GM12874 (cell line): Measurements from ENCODE around the gene PIF1.

Experiments
- TF ChIP-seq, protein P1 (sequence below): IDR thresholded peaks from 2 replicates; pipeline ENCODE4 v1.5.1; 2011; ENCODE audit warnings: low read depth, mild to moderate bottlenecking, control low read depth, low read length, moderate library complexity; ENCODE audit not compliant: insufficient read depth

Gene PIF1

DNA sequence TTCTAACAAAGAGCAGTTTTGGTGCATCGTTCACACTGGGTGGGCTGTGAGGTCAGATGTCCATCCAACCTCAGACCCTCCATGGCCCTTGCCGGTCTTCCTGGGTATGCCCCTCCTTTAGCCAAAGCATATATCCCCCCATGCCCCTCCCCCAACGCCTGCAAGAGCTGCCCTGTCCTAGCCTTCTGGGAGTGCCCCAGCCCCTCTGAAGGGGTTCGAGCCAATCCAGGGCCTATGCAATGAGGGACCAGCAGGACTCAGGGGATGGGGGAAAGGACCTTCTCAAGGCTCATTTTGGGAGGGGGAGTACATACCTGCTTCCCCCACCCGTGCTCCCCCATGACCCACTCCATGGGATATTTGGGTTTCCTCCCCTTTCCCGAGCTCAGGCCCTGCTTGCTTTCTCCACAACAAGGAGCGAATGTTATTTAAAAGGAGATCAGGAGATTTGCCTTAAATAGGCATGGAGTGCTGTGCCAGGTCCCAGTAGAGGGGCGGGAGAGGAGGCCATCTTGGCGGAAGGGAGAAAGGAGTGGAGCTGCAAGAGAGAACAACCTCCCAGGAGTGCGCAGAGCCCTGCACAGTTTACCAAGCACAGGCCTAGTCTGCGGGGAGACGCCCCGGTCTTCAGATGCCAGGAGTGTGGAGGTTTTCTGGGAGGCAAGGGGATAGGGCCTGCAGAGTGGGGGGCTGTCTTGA lies 18.2 kb downstream of the PIF1 start:
- TF ChIP-seq, protein P1, sequence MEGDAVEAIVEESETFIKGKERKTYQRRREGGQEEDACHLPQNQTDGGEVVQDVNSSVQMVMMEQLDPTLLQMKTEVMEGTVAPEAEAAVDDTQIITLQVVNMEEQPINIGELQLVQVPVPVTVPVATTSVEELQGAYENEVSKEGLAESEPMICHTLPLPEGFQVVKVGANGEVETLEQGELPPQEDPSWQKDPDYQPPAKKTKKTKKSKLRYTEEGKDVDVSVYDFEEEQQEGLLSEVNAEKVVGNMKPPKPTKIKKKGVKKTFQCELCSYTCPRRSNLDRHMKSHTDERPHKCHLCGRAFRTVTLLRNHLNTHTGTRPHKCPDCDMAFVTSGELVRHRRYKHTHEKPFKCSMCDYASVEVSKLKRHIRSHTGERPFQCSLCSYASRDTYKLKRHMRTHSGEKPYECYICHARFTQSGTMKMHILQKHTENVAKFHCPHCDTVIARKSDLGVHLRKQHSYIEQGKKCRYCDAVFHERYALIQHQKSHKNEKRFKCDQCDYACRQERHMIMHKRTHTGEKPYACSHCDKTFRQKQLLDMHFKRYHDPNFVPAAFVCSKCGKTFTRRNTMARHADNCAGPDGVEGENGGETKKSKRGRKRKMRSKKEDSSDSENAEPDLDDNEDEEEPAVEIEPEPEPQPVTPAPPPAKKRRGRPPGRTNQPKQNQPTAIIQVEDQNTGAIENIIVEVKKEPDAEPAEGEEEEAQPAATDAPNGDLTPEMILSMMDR: no peak

DNA sequence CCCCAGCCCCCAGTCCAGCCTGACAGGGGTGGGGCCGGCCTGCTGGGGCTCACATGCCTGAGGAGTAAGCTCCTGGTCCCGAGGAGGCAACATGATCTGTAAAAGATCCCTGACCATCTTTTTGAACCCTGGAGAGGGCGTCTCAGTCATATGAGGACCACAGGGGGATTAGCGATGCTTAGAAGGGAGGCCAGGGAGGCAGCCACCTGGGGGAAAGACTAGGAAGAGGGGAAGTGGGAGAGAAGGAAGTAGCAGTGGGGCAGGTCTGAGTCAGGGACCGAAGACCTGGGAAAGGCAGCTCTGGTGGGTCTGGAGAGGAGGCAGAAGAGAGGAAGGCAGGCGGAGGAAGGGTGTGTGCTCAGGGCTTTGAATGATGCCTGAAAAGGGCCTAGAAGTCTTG lies 18.9 kb downstream of the PIF1 start:
- TF ChIP-seq, protein P1: no peak

DNA sequence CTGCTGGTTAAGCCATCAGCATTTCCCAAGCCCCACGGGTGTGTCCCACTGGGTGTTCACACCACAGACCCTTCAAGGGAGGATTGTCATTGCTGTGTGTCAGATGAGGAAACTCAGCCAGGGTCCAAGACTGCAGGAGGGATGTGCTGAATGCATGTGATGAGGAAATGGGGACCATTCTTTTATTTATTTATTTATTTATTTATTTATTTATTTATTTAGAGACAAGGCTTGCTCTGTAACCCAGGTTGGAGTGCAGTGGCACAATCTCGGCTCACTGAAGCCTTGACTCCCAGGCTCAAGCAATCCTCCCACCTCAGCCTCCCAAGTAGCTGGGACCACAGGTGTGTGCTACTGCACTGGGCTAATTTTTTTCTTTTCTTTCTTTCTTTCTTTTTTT lies 20.8 kb downstream of the PIF1 start:
- TF ChIP-seq, protein P1: no peak

DNA sequence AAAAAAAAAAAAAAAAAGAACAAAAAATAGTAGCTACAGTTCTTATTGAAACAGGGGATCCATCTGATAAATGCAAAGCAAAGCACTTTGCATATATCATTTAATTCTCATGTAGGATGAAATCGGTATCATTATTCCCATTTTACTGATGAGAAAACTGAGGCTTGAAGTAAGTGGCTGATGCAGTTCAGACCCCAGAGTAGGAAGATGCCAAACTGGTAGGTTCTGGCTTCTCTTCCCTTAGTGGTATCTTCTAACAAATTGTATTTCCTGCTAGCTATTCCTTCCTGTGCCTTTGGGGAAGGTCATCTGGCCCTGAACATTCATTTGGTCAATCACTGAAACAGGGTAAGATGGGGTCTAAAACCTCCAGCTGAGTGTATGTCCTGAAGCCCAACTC lies 21.9 kb downstream of the PIF1 start:
- TF ChIP-seq, protein P1: no peak

DNA sequence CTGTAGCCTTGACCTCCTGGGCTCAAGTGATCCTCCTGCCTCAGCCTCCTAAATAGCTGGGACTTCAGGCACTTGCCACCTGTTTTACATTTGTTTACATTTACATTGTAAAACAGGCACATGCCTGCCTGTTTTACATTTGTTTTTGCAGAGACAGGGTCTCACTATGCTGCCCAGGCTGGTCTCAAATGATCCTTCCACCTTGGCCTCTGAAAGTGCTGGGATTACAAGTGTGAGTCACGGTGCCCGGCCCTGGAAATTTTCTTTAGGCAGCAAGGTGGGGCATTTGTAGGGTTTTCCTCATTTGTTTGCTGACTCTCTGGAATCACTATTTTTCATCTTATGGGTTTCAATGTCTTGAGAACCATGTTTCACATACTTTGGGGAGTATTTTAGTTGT lies 25.0 kb downstream of the PIF1 start:
- TF ChIP-seq, protein P1: no peak

DNA sequence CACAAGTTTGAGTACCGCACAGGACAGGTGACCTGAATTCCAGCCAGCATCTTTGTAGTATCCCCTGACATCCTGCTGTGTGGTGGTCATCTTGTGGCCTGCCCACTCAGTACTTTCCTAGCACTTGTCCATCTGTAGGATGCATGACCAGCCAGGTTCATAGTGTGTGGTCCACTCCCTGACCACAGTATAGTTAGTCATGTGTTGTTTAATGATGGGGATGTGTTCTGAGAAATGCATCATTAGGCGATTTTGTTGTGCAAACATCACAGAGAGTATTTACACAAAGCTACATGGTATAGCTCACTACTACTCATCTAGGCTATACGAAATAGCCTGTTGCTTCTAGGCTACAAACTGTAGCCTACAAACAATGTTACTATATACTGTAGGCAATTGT lies 33.2 kb downstream of the PIF1 start:
- TF ChIP-seq, protein P1: no peak

DNA sequence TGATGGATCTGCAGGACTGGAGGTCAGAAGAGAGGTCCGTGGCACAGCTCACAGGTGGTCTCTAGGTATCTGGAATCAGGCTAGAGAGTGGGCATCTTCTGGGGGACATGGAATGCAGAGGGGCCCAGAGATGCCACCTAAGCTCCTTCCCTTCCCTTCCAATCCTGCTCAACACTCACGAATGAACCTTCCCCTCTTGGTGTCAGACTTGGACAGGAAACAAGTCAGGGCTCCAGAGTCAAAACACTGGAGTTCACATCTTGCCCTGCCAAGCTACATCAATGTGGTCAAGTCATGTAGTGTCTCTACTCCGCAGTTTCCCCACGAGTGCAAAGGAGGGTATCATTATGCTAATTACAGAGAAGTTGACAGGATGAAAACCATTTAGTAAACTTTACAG lies 34.0 kb downstream of the PIF1 start:
- TF ChIP-seq, protein P1: no peak
